ENCODE measurements around the gene SDF4. TPM values are rescaled to one million over a fixed set of nuclear protein-coding genes. Genes with fewer than 3 reads are reported as not detected.

Gene SDF4
- total and polyA plus RNA-seq, 2 of the 13 experiments (the other 11 are each of a cell fraction or from before 2014, with no cell fraction given) = 80.8 to 107 TPM

DNA sequence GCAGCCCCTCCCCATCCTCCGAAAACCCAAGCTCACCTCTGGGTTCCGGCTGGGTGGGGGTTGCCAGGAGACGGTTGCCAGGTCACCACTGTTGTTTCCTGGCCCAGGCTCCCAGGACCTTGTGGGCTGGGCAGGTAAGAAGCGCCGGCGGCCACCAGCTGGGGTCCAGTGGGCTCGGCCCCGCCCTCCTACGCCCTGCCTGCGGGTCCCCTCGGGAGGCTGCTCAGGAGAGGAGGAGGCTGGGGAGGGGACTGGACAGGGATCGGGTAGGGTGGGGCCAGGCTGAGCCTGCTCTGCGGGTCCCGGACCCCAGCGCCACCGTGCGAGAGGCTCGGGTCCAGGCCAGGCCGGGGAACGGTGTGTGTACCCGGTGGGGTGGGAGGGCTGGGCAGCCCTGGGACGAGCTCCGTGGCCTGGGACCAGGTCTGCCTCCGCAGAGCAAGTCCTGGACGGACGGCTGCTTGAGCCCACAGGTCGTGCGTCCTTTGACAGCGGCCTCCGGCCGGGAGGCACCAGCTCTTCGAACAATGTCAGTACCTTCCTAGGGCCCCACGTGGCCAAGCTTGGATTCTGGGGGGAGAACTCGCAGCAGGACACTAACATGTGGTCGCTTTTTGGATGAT is 57.9 kb downstream of the SDF4 start, which contains the start of gene TTLL10:
Gene TTLL10, plus strand, starts transcription at position 88 of the 623 bp plus-strand sequence. CDS start 5,336 bp downstream, outside the sequence.
- H2AFZ ChIP-seq (ENCODE audit: low read length) = no peak within 1 kb of the TSS
- no peaks in the 10 kb centered on the region for H3K9me3 ChIP-seq (ENCODE audit: low read length)
- POLR2A ChIA-PET = interaction anchor here (1.6 kb wide), 1 partner anchor 9 kb away, joined by 5 read pairs; no protein-coding TSS in a partner anchor
- DNase-seq (ENCODE audit: low spot score) = no peak
- no TSS peak for BruUV-seq (replicated peaks)
- H4K20me1 ChIP-seq (ENCODE audit: insufficient read depth, low read length) = no peaks in the 10 kb centered on the region
- in situ Hi-C loops (cut with HindIII; ENCODE audit: extremely low pct_ligation_motif_present, low pct_unique_long_range_greater_than_20kb) (no loop called here), intact Hi-C loops (cut with micrococcal nuclease; ENCODE audit: unreplicated experiment) (loop anchor here (10.0 kb wide), 1 partner anchor 61 kb away; the partner anchor contains the start of genes B3GALT6 and SDF4)
- peak; percentile 56 for ATAC-seq
- H3K27me3 ChIP-seq (ENCODE audit: control insufficient read depth in 1 of 2, insufficient read depth in 2 of 2, low read length in 2 of 2) = peaks cover 37 to 70% of the 10 kb centered on the region in 2 experiments
- H3K79me2 ChIP-seq (ENCODE audit: insufficient read depth, low read length) = no peaks in the 10 kb centered on the region
- CTCF ChIA-PET (ENCODE audit: low intra/inter-chr PET ratio, low total read pairs) = no interaction called here
- 6% methylated on average over 10 of the region's 35 CpGs for WGBS (ENCODE audit: low lambda C conversion rate)
- peak within 1 kb of the TSS; percentile 47 for H3K4me2 ChIP-seq (ENCODE audit: low read depth, low read length)
- peaks cover 21% of the 10 kb centered on the region for H3K4me1 ChIP-seq (ENCODE audit: insufficient read depth, low read length)
- H3K36me3 ChIP-seq (replicated peaks in 1 of 2; ENCODE audit: control insufficient read depth in 1 of 2, insufficient read depth in 2 of 2, low read length in 2 of 2) = no peaks in the 10 kb centered on the region
- FAIRE-seq = no peak
- no peak within 1 kb of the TSS for H3K27ac ChIP-seq (ENCODE audit: extremely low read length, insufficient read depth, low read length)
- H3K4me3 ChIP-seq (replicated peaks in 1 of 3; ENCODE audit: insufficient read depth in 1 of 3, low read depth in 2 of 3, low read length in 3 of 3) = peak within 1 kb of the TSS in 1 of 3 experiments; percentile 33; a peak in 1 of 6 replicates
- H3K9ac ChIP-seq (ENCODE audit: insufficient read depth, low read depth, low read length) = 0 out of 2 replicates have a peak within 1 kb of the TSS, but pooled peaks have one; percentile 6
- TF ChIP-seq ZFP82 (CRISPR knock-in tag; IDR thresholded peaks at IDR 0.05; ENCODE audit: borderline replicate concordance) (no peak), TBX2 (CRISPR knock-in tag; IDR thresholded peaks at IDR 0.05; ENCODE audit: borderline replicate concordance) (0 out of 2 replicates have a peak, but pooled peaks have one; percentile 3), FOXO1 (CRISPR knock-in tag; IDR thresholded peaks at IDR 0.05) (no peak), ZNF3 (CRISPR knock-in tag; IDR thresholded peaks at IDR 0.05) (no peak), KAT2B (IDR thresholded peaks at IDR 0.05; ENCODE audit: borderline replicate concordance, low read depth, low read length) (no peak), MED1 (CRISPR knock-in tag; IDR thresholded peaks at IDR 0.05) (peak; percentile 31; the same call in 1 of the 2 replicates), ZNF660 (CRISPR knock-in tag; IDR thresholded peaks at IDR 0.05; ENCODE audit: borderline replicate concordance, low read depth) (no peak), SMARCC2 (IDR thresholded peaks at IDR 0.05) (no peak), SP5 (CRISPR knock-in tag; IDR thresholded peaks at IDR 0.05; ENCODE audit: borderline replicate concordance, low read depth) (0 out of 2 replicates have a peak, but pooled peaks have one; percentile 15), CTCF (CRISPR knock-in tag; IDR thresholded peaks at IDR 0.05) (peak; percentile 69), MYC (CRISPR knock-in tag; IDR thresholded peaks at IDR 0.05; ENCODE audit: borderline replicate concordance) (0 out of 2 replicates have a peak, but pooled peaks have one; percentile 13), TEAD2 (CRISPR knock-in tag; IDR thresholded peaks at IDR 0.05) (no peak), ZNF839 (CRISPR knock-in tag; IDR thresholded peaks at IDR 0.05; ENCODE audit: borderline replicate concordance) (no peak), GABPB1 (CRISPR knock-in tag; IDR thresholded peaks at IDR 0.05) (0 out of 2 replicates have a peak, but pooled peaks have one; percentile 26), IRF1 (CRISPR knock-in tag; IDR thresholded peaks at IDR 0.05; ENCODE audit: low read depth) (no peak), ZNF607 (CRISPR knock-in tag; IDR thresholded peaks at IDR 0.05; ENCODE audit: borderline replicate concordance) (no peak), ZNF547 (CRISPR knock-in tag; IDR thresholded peaks at IDR 0.05) (no peak)
- TF ChIP-seq, protein P1, sequence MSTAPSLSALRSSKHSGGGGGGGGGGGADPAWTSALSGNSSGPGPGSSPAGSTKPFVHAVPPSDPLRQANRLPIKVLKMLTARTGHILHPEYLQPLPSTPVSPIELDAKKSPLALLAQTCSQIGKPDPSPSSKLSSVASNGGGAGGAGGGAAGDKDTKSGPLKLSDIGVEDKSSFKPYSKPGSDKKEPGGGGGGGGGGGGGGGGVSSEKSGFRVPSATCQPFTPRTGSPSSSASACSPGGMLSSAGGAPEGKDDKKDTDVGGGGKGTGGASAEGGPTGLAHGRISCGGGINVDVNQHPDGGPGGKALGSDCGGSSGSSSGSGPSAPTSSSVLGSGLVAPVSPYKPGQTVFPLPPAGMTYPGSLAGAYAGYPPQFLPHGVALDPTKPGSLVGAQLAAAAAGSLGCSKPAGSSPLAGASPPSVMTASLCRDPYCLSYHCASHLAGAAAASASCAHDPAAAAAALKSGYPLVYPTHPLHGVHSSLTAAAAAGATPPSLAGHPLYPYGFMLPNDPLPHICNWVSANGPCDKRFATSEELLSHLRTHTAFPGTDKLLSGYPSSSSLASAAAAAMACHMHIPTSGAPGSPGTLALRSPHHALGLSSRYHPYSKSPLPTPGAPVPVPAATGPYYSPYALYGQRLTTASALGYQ (CRISPR knock-in tag; IDR thresholded peaks at IDR 0.05) = no peak
